Measurements from ENCODE around the gene PTPN18.

PTPN18 gene

GRCh38 chr2:130346741-130347066 is 9.2 kb upstream of the PTPN18 start:
- DNase-seq (ENCODE audit: low read depth): no peak
- no peak overlapping the region for H3K4me3 ChIP-seq (ENCODE audit: low read depth, low read length)
- TF ChIP-seq CTCF (IDR thresholded peaks at IDR 0.05; ENCODE audit: low read depth, low read length, missing control alignments): no peak

- no peak overlapping the region for H3K4me3 ChIP-seq (ENCODE audit: low read depth, low read length)
- TF ChIP-seq CTCF (IDR thresholded peaks at IDR 0.05; ENCODE audit: low read depth, low read length, missing control alignments): no peak
- DNase-seq (ENCODE audit: low read depth): no peak
These were observed 8.5 kb upstream of the PTPN18 start for GRCh38 chr2:130347220-130347925.

GRCh38 chr2:130349174-130349573 is 6.7 kb upstream of the PTPN18 start:
- TF ChIP-seq CTCF (IDR thresholded peaks at IDR 0.05; ENCODE audit: low read depth, low read length, missing control alignments): no peak
- H3K4me3 ChIP-seq (ENCODE audit: low read depth, low read length): no peak overlapping the region
- DNase-seq (ENCODE audit: low read depth): no peak

GRCh38 chr2:130351711-130352110 is 4.1 kb upstream of the PTPN18 start:
- TF ChIP-seq CTCF (IDR thresholded peaks at IDR 0.05; ENCODE audit: low read depth, low read length, missing control alignments): no peak
- H3K4me3 ChIP-seq (ENCODE audit: low read depth, low read length): no peak overlapping the region
- DNase-seq (ENCODE audit: low read depth): no peak

GRCh38 chr2:130352237-130352636 is 3.6 kb upstream of the PTPN18 start:
- no peak overlapping the region for H3K4me3 ChIP-seq (ENCODE audit: low read depth, low read length)

GRCh38 chr2:130353291-130354138 is 2.3 kb upstream of the PTPN18 start:
- no peak for DNase-seq (ENCODE audit: low read depth)
- TF ChIP-seq CTCF (IDR thresholded peaks at IDR 0.05; ENCODE audit: low read depth, low read length, missing control alignments): no peak
- H3K4me3 ChIP-seq (ENCODE audit: low read depth, low read length): no peak overlapping the region

More at GRCh38 chr2:130352237-130352636, 3.6 kb upstream of the PTPN18 start:
- no peak for TF ChIP-seq CTCF (IDR thresholded peaks at IDR 0.05; ENCODE audit: low read depth, low read length, missing control alignments)
- DNase-seq (ENCODE audit: low read depth): no peak

GRCh38 chr2:130354139-130354428 is 1.8 kb upstream of the PTPN18 start:
- H3K4me3 ChIP-seq (ENCODE audit: low read depth, low read length): no peak overlapping the region
- no peak for TF ChIP-seq CTCF (IDR thresholded peaks at IDR 0.05; ENCODE audit: low read depth, low read length, missing control alignments)
- no peak for DNase-seq (ENCODE audit: low read depth)

Measured in GM12864 (cell line).